Measurements from ENCODE around the gene RARRES1. TPM values are rescaled to one million over a fixed set of nuclear protein-coding genes. Genes with fewer than 3 reads are reported as not detected.

The RARRES1 gene
- total RNA-seq, 1 experiment from 2014 or later = 0.20 TPM

DNA sequence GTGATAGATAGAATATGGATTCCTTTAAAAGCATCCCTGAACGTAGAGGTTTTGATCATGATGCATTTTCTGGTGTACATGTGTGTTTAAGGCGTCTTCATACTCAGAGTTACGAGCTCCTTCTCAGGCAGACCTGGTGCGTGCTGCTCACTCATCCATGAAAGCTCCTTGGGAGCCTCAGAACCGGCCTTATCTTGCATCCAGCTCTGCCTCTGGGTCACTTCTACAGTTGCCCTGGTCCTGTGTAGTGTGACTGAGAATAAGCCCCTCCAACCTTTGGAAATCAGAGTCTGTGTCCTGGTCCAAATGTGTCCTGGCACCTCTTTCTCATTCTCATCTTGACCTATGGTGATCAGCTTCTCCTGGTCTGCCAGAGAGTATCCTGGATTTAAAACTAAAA lies 17.3 kb upstream of the RARRES1 start:
- no peak overlapping the region for H3K9ac ChIP-seq (ENCODE audit: low read length)
- CTCF ChIA-PET = no interaction called here
- BruUV-seq (replicated peaks) = no TSS peak
- DNase-seq (ENCODE audit: low read depth, low spot score) (no peak), ATAC-seq (no peak)
- RAD21 ChIA-PET (ENCODE audit: low non-redundant PET in 1 of 2, low total read pairs in 2 of 2, uncharacterized antibody in 2 of 2, unreplicated experiment in 2 of 2) = no interaction called here
- POLR2A ChIA-PET = no interaction called here
- H3K36me3 ChIP-seq (ENCODE audit: control insufficient read depth in 1 of 2, insufficient read depth in 2 of 2, low read length in 2 of 2) = no peaks in the 10 kb centered on the region; a peak in 1 of 4 replicates
- intact Hi-C loops (cut with micrococcal nuclease) = no loop called here
- no peak overlapping the region for H2AFZ ChIP-seq (ENCODE audit: low read depth, low read length, poor library complexity, severe bottlenecking)
- no peak overlapping the region for H3K4me2 ChIP-seq (ENCODE audit: low read length)
- H3K4me1 ChIP-seq (ENCODE audit: control insufficient read depth in 1 of 2, insufficient read depth in 2 of 2, low read length in 2 of 2) = no peaks in the 10 kb centered on the region
- H3K27me3 ChIP-seq (ENCODE audit: insufficient read depth, low read length) = no peaks in the 10 kb centered on the region
- H3K9me3 ChIP-seq (ENCODE audit: control insufficient read depth in 1 of 2, insufficient read depth in 1 of 2, low read depth in 1 of 2, low read length in 2 of 2) = no peaks in the 10 kb centered on the region
- H3K27ac ChIP-seq (ENCODE audit: low read depth, low read length) = no peak overlapping the region
- no peak overlapping the region for H3K4me3 ChIP-seq (replicated peaks in 1 of 2; ENCODE audit: low read depth in 1 of 2, low read length in 2 of 2)
- TF ChIP-seq YY1 (IDR thresholded peaks at IDR 0.05; ENCODE audit: extremely low read depth, insufficient replicate concordance, low read depth, low read length) (no peak), POLR2A (IDR thresholded peaks at IDR 0.05; ENCODE audit: borderline replicate concordance, extremely low read depth, insufficient read depth, insufficient read length) (no peak), SP1 (IDR thresholded peaks at IDR 0.05; ENCODE audit: low read depth) (no peak), SIN3A (IDR thresholded peaks at IDR 0.05; ENCODE audit: low read depth) (no peak), CBX3 (IDR thresholded peaks at IDR 0.05; ENCODE audit: low read depth) (no peak), TCF7L2 (IDR thresholded peaks at IDR 0.05; ENCODE audit: borderline replicate concordance, extremely low read depth, insufficient read depth, insufficient read length) (no peak), SRF (IDR thresholded peaks at IDR 0.05; ENCODE audit: low read depth) (no peak), EGR1 (IDR thresholded peaks at IDR 0.05; ENCODE audit: low read depth) (no peak), CEBPB (IDR thresholded peaks at IDR 0.05; ENCODE audit: low read depth) (no peak)
- TF ChIP-seq, protein P1, sequence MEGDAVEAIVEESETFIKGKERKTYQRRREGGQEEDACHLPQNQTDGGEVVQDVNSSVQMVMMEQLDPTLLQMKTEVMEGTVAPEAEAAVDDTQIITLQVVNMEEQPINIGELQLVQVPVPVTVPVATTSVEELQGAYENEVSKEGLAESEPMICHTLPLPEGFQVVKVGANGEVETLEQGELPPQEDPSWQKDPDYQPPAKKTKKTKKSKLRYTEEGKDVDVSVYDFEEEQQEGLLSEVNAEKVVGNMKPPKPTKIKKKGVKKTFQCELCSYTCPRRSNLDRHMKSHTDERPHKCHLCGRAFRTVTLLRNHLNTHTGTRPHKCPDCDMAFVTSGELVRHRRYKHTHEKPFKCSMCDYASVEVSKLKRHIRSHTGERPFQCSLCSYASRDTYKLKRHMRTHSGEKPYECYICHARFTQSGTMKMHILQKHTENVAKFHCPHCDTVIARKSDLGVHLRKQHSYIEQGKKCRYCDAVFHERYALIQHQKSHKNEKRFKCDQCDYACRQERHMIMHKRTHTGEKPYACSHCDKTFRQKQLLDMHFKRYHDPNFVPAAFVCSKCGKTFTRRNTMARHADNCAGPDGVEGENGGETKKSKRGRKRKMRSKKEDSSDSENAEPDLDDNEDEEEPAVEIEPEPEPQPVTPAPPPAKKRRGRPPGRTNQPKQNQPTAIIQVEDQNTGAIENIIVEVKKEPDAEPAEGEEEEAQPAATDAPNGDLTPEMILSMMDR (IDR thresholded peaks at IDR 0.05 in 2 of 3, conservative IDR thresholded peaks at IDR 0.05 in 1 of 3; ENCODE audit: borderline replicate concordance in 1 of 3, insufficient read depth in 1 of 3, low read depth in 2 of 3, low read length in 2 of 3) = no peak
- TF ChIP-seq, protein P2, sequence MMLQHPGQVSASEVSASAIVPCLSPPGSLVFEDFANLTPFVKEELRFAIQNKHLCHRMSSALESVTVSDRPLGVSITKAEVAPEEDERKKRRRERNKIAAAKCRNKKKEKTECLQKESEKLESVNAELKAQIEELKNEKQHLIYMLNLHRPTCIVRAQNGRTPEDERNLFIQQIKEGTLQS (IDR thresholded peaks at IDR 0.05) = no peak
- TF ChIP-seq, protein P3, sequence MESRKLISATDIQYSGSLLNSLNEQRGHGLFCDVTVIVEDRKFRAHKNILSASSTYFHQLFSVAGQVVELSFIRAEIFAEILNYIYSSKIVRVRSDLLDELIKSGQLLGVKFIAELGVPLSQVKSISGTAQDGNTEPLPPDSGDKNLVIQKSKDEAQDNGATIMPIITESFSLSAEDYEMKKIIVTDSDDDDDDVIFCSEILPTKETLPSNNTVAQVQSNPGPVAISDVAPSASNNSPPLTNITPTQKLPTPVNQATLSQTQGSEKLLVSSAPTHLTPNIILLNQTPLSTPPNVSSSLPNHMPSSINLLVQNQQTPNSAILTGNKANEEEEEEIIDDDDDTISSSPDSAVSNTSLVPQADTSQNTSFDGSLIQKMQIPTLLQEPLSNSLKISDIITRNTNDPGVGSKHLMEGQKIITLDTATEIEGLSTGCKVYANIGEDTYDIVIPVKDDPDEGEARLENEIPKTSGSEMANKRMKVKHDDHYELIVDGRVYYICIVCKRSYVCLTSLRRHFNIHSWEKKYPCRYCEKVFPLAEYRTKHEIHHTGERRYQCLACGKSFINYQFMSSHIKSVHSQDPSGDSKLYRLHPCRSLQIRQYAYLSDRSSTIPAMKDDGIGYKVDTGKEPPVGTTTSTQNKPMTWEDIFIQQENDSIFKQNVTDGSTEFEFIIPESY (IDR thresholded peaks at IDR 0.05; ENCODE audit: extremely low read depth, insufficient replicate concordance, low read length) = no peak
- no peaks in the 10 kb centered on the region for H3K79me2 ChIP-seq (ENCODE audit: insufficient read depth, low read length)
- H3K9me2 ChIP-seq (ENCODE audit: insufficient read depth) = no peaks in the 10 kb centered on the region
- no peaks in the 10 kb centered on the region for H4K20me1 ChIP-seq (ENCODE audit: insufficient read depth)

Measured in HCT116 (cell line).